ENCODE data around the gene PHF13.
"Not testable (repeated sequence)": the region's sequence is repeated elsewhere in the genome, so short reads cannot be mapped to it uniquely, and the experiment has no call there.

PHF13 gene

DNA sequence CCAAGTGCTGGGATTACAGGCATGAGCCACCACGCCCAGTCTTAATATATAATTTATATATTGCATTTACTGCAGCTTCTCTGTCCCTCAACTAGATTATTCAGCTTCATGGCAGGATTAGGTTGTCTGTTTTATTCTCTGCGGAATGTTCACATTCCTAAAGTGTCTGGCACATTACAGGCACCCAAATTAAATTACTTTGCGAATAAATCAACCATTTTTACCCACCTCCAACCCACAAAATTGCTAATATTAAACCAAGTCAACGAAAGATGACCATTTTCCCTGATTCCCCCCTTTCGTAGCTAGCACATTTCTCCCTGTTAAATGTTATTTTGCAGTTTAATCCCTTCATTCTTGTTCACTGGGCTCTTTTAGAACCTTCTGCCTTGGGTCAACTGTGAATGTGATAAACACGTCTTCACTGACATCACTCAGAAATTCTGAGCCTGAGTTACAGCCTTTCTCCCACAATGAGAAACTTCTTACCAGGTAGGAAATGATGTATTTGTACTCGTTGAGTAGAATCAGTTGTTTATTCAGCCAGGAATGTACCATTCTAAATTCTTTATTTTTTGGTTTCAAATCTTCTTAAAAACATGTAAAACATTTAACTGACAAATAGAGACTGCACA lies 47.0 kb downstream of the PHF13 start:
- no peak for DNase-seq (ENCODE audit: low spot score)

DNA sequence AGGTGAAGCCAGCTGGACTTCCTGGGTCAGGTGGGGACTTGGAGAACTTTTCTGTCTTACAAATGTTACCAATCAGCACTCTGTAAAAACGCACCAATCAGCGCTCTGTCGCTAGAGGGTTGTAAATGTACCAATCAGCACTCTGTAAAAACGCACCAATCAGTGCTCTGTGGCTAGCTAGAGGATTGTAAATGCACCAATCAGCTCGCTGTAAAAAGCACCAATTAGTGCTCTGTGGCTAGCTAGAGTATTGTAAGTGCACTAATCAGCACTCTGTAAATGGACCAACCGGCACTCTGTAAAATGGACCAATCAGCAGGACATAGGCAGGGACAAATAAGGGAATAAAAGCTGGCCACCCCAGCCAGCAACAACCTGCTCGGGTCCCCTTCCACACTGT lies 48.9 kb downstream of the PHF13 start:
- not testable (repeated sequence) for DNase-seq (ENCODE audit: low spot score)

DNA sequence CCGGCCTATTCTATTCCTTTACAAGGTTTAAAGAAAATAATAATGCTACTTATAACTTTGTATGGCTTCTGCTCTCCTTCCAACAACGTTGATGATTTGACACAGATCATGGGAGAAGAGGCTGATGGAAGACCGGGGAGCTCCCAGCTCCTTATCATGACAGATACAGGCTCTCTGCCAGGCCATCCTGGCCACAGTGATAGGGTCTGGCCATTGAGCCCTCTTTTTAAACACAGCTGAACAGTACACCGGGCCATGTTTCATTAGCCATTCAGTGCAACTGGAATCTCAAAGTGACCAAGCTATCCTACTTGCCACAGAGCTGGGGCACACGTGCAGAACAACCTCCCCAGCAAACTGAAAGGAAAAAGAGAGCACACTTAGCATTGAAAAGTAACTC lies 53.2 kb downstream of the PHF13 start:
- DNase-seq (ENCODE audit: low spot score): no peak

DNA sequence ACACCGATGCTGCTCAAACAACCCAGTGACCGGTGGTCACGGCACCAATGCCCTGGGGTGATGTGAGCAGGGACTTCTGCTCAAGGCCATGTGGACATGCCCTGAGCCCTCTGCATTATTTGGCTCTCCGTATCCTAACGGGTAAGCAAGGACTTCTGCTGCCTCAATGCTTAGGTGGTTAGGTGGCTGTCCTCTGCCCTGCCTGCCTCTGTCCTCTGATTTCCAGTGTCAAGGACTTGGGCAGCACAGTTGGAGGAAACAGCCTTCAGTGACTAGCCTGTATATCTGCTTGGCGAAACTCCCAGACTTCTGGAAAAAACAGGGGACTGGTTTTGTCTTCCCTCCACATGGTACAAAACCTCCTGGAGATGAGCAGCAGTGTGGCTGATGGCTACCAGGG lies 53.6 kb downstream of the PHF13 start:
- DNase-seq (ENCODE audit: low spot score): no peak

DNA sequence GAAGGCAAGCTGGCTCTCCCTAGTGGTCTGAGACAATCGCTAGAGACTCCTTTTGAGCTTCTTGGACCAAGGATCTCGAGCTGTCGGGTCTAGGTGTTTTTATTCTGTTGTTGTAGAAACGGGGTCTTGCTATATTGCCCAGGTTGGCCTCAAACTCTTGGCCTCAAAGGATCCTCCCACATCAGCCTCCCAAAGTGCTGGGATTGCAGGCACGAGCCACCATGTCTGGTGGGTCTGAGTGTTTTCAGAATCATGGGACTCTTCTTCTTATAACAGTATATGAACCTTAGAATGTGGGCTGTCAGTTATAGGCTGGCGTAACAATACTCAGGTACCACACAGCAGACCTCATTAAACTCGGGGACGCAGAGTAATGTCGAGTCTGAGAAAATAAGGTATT lies 55.0 kb downstream of the PHF13 start:
- no peak for DNase-seq (ENCODE audit: low spot score)

DNA sequence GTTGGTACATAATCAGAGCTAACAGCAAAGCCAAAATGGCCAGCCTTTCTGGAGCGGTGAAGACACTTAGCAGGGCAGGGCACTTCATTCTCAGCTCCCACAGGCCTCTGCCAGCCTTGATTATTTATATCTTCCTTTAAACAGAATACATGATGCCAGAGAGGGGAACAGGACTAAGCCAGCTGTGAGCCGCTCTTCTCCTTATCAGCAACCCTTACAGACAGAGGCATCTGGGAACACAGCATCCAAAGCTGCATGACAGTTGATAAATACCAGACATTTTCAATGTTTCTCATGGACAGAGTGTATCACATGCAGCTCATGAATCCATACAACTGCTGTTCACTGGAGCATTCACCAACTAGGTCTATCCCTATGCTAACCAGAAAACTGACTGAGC lies 59.0 kb downstream of the PHF13 start:
- no peak for DNase-seq (ENCODE audit: low spot score)
